SIG-M5 treated with dmso at 0.1 percent for 504 hours (cell line): Measurements from ENCODE around the gene ACTN3.
"Not testable (repeated sequence)": the region's sequence is repeated elsewhere in the genome, so short reads cannot be mapped to it uniquely, and the experiment has no call there.

Experiments
- DNase-seq: peaks from one replicate; lab custom pipeline; 2025; ENCODE audit not compliant: unreplicated experiment; lab: John Stamatoyannopoulos, UW

ACTN3 gene

GRCh38 chr11:66562907-66563583, 16.3 kb downstream of the ACTN3 start:
- DNase-seq, result no peak

GRCh38 chr11:66563832-66564231, 17.1 kb downstream of the ACTN3 start:
- DNase-seq, result no peak

- DNase-seq, result no peak
Observed at GRCh38 chr11:66564538-66564937, 17.8 kb downstream of the ACTN3 start.

DNA sequence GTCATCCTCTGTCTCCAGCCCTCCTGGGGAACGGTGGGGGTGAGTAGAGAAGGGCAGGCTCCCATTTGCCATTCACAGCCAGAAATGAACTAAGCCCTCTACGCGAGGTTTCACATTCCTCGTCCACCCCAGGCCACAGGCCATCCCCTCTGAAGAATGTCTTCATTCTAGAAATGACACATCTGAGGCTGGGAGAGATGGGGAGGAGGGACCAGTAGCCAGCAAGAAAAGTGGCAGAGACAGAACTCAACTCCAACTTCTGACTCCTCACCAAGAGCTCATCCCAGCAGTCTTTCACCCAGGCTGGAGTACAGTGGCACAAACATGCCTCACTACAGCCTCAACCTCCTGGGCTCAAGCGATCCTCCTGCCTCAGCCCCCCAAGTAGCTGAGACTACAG, 18.3 kb downstream of the ACTN3 start:
- no peak for DNase-seq

DNA sequence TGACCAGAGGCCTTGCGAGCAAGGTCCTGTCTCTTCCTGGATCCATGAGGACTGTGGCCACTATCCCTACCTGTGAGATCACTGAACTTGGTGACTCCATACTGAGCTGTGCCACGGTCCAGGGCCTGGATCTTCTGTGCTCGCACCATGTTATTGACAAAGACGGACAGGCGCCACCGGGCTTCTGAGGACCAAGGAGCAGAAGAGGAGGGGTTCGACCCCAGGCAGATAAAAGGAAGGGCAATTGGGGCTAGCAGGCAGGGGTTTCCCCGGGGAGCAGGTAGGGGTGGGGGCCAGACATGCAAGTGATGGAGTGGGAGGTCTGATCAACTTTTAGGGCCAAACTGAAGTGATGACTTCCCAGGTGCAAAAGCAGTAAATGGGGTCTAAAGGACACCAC, 19.5 kb downstream of the ACTN3 start:
- DNase-seq, result no peak

DNA sequence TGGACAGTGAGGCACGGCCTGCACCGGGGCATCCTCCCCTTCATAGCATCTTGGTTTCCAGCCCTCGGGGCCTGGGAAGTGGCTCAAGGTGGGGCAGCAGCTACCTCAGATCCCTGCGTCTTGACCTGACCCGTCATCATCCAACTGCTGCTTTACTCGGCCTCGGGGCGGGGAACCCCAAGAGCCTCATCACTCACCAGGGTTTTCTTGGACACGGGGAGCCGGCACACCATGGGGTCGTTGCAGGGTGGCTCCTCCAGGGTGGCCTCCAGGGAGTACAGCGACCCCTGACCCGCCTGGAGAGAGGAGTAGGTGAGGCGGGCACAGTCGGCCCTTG, 21.1 kb downstream of the ACTN3 start:
- no peak for DNase-seq

- peak; percentile 33 for DNase-seq
Observed at GRCh38 chr11:66568124-66568916, 21.6 kb downstream of the ACTN3 start, which contains the start of gene CTSF. Gene CTSF (minus strand): TSS chr11:66568606. CDS start chr11:66568486, 120 bp downstream.

DNA sequence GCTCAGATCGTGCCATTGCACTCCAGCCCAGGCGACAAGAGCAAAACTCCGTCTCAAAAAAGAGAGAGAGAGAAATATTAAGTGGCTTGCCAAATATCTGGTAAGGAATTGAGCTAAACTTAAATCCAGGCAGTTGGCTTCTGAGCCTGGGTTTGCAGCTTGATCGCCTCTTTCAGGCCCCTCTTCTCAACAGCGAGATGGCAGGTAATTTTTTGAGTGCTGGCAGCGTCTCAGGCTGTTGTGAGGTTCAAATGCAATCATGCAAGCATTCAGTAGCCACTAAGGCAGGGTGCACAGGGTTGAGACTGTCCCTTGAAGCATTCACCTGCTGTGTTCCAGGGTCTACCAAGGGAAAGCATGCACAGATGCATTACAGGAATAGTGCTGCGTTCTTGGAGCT, 22.4 kb downstream of the ACTN3 start:
- no peak for DNase-seq

DNA sequence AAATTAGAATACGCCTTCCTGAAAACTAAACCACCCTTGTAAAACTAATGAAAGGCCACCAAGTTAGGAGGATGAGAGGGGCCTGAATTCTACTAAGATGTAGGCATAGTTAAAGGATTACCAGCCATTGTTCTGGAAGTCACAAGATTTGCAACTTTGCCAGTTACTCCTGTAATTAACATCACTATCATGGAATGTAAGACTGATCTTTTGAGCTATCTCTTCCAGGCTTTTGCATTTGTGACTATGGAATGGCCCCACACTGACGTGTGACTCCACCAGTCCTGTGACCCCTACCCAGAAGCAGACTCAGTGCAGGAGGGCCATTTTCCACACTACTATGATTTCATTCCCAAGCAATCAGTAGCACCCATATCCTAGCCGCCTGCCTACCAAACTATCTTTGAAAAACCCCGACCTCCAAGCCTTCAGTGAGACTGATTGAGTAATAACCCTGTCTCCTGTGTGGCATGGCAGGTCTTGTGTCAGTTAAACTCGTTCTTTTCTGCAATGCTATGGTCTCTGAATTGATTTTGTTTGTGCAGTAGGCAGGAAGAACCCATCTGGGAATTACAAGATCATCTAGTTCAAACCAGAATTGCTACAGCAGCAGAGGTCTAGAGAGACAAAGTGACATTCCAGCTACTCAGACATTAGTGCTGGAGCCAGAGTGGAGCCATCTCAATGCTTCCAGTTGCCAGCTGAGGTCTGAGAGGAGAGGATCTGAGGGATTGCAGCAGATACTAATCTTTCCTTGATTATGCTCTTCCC, 23.6 kb downstream of the ACTN3 start:
- DNase-seq, result no peak

DNA sequence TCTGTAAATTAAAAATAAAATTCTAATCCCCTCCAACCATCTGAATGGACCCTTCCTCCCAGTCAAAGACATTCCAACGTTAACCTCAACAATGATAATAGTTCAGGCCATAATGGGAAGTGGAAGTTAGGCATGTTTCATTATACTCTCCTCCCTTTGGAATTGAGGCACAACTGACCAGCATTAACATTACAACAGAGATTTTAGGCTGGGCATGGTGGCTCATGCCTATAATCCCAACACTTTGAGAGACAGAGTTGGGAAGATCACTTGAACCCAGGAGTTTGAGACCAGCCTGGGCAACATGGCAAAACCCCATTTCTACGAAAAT, 24.1 kb downstream of the ACTN3 start:
- DNase-seq, result no peak

DNA sequence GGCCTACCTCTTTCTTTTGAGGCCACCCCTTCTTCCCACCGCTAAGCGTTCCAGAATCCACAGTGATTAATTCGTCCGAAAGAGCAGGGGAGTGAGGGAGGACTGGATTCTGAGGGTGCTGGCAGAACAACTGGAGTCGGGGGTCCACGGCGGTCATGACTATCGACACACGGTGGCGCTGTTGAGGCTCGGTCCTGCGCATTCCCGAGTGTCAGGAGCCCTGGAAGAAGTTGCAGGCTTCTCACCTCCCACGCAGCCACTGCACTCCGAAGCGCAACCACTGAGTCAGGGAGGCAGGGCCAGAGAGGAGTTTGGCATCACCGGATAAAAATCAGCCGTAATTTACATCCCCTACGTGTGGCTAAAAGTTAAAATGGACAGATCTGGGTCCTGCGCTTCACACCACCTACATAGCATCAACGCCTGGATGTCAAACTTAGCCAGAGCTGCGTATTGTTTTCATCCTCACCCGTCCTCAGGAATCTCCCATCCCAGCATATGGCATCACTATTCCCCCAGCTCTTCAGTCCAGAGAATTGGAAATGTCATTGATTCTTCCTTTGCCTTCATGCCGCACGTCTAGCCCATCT, 32.4 kb downstream of the ACTN3 start:
- DNase-seq, result no peak

DNA sequence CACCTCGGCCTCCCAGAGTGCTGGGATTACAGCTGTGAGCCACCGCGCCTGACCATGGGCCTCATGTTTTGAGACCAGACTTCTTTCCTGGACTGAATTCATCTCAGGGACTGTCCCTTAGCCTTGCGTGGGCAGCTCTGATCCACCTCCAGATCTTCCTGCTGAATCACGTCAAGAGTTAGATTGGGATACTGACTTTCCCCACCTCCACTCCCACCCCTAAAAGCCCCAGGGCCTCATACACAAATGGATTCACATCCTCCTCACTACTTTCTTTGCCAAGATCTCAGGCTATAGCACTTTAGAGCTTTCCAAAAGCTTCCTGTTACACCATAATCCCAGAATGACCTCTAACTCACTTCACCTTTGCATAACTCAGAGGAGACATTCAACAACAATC, 34.1 kb downstream of the ACTN3 start:
- DNase-seq, result no peak

GRCh38 chr11:66581261-66581660, 34.6 kb downstream of the ACTN3 start:
- DNase-seq, result no peak

GRCh38 chr11:66582565-66583147, 36.0 kb downstream of the ACTN3 start:
- DNase-seq, result not testable (repeated sequence)

GRCh38 chr11:66585447-66585846, 38.7 kb downstream of the ACTN3 start:
- DNase-seq, result not testable (repeated sequence)

DNA sequence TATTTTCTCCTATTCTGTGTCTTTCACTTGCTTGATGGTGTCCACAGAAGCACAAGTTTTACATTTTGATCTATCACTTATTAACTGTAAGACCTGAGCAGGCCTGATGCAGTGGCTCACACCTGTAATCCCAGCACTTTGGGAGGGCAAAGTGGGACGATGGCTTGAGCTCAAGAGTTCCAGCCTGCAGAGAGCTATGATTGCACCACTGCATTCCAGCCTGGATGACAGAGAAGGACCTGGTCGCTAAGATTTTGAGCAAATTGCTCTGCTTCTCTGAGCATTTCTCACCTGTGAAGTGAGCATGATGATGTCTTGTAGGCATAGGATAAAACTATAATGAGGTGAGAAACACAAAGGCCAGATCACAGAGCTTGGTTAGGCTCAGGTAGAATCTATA, 39.4 kb downstream of the ACTN3 start:
- DNase-seq, result no peak

- not testable (repeated sequence) for DNase-seq
Observed at GRCh38 chr11:66589315-66589714, 42.6 kb downstream of the ACTN3 start.

- DNase-seq, result no peak
Observed at GRCh38 chr11:66589996-66590675, 43.4 kb downstream of the ACTN3 start.

GRCh38 chr11:66591175-66591574, 44.5 kb downstream of the ACTN3 start:
- no peak for DNase-seq

DNA sequence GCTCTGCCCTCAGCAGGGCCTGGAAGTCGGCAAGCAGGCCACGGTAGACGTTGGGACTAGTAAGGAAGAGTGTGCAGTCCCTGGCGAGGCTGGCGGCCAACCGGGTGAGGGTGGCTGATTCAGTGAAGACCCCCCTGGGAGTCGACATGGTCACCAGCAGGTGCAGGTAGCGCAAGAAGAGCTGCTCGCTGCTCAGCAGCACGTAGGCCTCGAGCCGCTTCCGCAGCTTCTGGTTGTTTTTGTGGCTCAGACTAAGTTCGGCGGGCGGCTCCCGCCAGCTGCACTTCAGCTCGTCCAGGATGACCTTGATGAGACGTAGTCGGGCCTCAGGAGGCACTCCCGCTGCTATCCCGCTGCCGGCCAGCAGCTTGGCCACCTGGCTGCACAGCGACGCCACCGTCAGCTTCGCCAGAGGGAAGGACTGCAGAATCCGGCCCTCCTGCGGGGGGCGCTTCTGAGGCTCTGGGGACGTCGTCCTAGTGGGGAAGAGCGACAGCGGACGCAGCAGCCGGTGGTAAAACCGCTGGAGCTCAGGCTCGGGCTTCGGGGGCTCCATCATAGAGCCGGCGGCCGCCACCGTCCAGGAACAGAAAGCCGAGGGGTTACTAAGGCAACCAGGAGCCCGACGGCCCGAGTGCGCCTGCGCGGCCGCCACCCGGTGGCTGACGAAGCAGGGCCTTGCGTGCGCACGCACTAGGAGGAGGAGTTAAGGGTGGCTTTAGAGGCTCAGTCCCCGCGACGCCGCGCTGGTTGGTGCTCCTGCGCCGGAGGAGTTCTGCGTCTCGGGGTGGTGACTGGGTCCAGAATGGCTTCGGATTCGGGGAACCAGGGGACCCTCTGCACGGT, 46.0 kb downstream of the ACTN3 start, which contains the start of the genes CCDC87 and CCS:
Gene CCDC87, minus strand, starts transcription at position 607 of the 846 bp plus-strand sequence. Its CDS starts 48 bp downstream, at position 559.
Gene CCS, plus strand, starts transcription at position 729 of the 846 bp plus-strand sequence. Its CDS starts 77 bp downstream, at position 806.
- DNase-seq, result peak; percentile 92
